SK-N-SH (cell line): ENCODE data around the gene BNIP5. TPM values are rescaled to one million over a fixed set of nuclear protein-coding genes. Genes with fewer than 3 reads are reported as not detected.

Experiments used
- CTCF ChIA-PET: fragments of 300-600, 350-600 bp; formaldehyde crosslinking; extraction: SDS; loops from one replicate; lab custom pipeline; 2021; lab: Yijun Ruan, JAX
- POLR2A ChIA-PET: fragments of 350-600 bp; sonication (Branson Sonifier 250); formaldehyde crosslinking; extraction: SDS; loops from one replicate; lab custom pipeline; 2020; ENCODE audit warnings: antibody characterized with exemption, inconsistent platforms; lab: Yijun Ruan, JAX
- DNase-seq: peaks from one replicate; pipeline ENCODE4 v3.0.0; 2012
- H2AFZ ChIP-seq: fragments of 200-600 bp; sonication (generic); 2 replicates; pipeline ENCODE4 v1.8.1; 2016; ENCODE audit warnings: antibody characterized with exemption, mild to moderate bottlenecking, low read depth
- H3F3A ChIP-seq: fragments of 200-600 bp; sonication (generic); replicated peaks from 2 replicates; pipeline ENCODE3; 2016; ENCODE audit warnings: antibody characterized with exemption, mild to moderate bottlenecking; ENCODE audit not compliant: insufficient read depth
- H3K27ac ChIP-seq, 2 experiments: fragments of 200-500 bp in 1 of 2; fragments of 200-600 bp in 1 of 2; sonication (Bioruptor generic) in 1 of 2; sonication (generic), shearing (Covaris generic) in 1 of 2; 2 replicates each; pipeline versions ENCODE4 v1.5.1 to v1.6.1; 2014 to 2016; ENCODE audit warnings: low read depth in 2 of 2, inconsistent platforms in 1 of 2, low read length in 1 of 2, mild to moderate bottlenecking in 1 of 2, mixed read lengths in 1 of 2
- H3K27me3 ChIP-seq: fragments of 200-600 bp; sonication (generic), shearing (Covaris generic); 2 replicates; pipeline ENCODE4 v1.6.1; 2016; ENCODE audit warnings: mixed run types; ENCODE audit not compliant: insufficient read depth
- H3K36me3 ChIP-seq, 2 experiments: fragments of 200-500 bp in 1 of 2; fragments of 200-600 bp in 1 of 2; sonication (Bioruptor generic) in 1 of 2; sonication (generic) in 1 of 2; replicated peaks in 1 of 2; 2 replicates each; pipeline versions ENCODE3 to v1.5.1; 2014 to 2016; ENCODE audit warnings: low read length in 1 of 2, mild to moderate bottlenecking in 1 of 2; ENCODE audit not compliant: insufficient read depth in 2 of 2, control insufficient read depth in 1 of 2
- H3K4me1 ChIP-seq, 2 experiments: fragments of 200-500 bp in 1 of 2; fragments of 200-600 bp in 1 of 2; sonication (Bioruptor generic) in 1 of 2; sonication (generic), shearing (Covaris generic) in 1 of 2; 2 replicates each; pipeline versions ENCODE4 v1.5.1 to v1.6.1; 2014 to 2016; ENCODE audit warnings: low read depth in 1 of 2, low read length in 1 of 2, mixed run types in 1 of 2; ENCODE audit not compliant: insufficient read depth in 2 of 2, control insufficient read depth in 1 of 2
- H3K4me2 ChIP-seq: fragments of 200-600 bp; sonication (generic), shearing (Covaris generic); 2 replicates; pipeline ENCODE4 v1.6.1; 2017; ENCODE audit warnings: mixed run types
- H3K4me3 ChIP-seq, 2 experiments: fragments of 200-500 bp in 1 of 2; fragments of 200-600 bp in 1 of 2; sonication (Bioruptor generic) in 1 of 2; sonication (generic), shearing (Covaris generic) in 1 of 2; 2 replicates each; pipeline versions ENCODE4 v1.5.1 to v1.8.1; 2014 to 2016; ENCODE audit warnings: low read depth in 2 of 2, inconsistent platforms in 1 of 2, low read length in 1 of 2, mild to moderate bottlenecking in 1 of 2, mixed read lengths in 1 of 2, moderate library complexity in 1 of 2
- H3K79me2 ChIP-seq: fragments of 200-600 bp; sonication (generic); 2 replicates; pipeline ENCODE4 v1.8.1; 2017; ENCODE audit warnings: mild to moderate bottlenecking; ENCODE audit not compliant: insufficient read depth
- H3K9ac ChIP-seq: fragments of 200-600 bp; sonication (generic); 2 replicates; pipeline ENCODE4 v1.6.1; 2017; ENCODE audit warnings: mixed run types
- H3K9me2 ChIP-seq: fragments of 200-600 bp; sonication (generic); 2 replicates; pipeline ENCODE4 v1.6.1; 2017; ENCODE audit warnings: mixed run types
- H3K9me3 ChIP-seq: fragments of 200-600 bp; sonication (generic); 2 replicates; pipeline ENCODE4 v1.6.1; 2017; ENCODE audit warnings: mixed run types, mild to moderate bottlenecking, moderate library complexity
- H4K20me1 ChIP-seq: fragments of 200-600 bp; sonication (generic); 2 replicates; pipeline ENCODE4 v1.6.1; 2017; ENCODE audit warnings: mild to moderate bottlenecking, mixed run types; ENCODE audit not compliant: insufficient read depth
- EZH2phosphoT487 ChIP-seq: fragments of 200-600 bp; sonication (generic); IDR thresholded peaks from 2 replicates; pipeline ENCODE4 v1.6.1; 2017; ENCODE audit warnings: low read depth, mixed run types, mild to moderate bottlenecking, antibody characterized with exemption, moderate library complexity, borderline replicate concordance
- FOXJ3 ChIP-seq: sonication (generic); formaldehyde crosslinking; IDR thresholded peaks from 2 replicates; pipeline ENCODE4 v1.5.1; 2020; ENCODE audit warnings: mild to moderate bottlenecking, missing genetic modification reagents
- GABPA ChIP-seq: IDR thresholded peaks from 2 replicates; pipeline ENCODE4 v1.4.0; 2012; ENCODE audit warnings: low read depth, mild to moderate bottlenecking
- MXI1 ChIP-seq: IDR thresholded peaks from 2 replicates; pipeline ENCODE4 v1.6.1; 2012; ENCODE audit warnings: mild to moderate bottlenecking, low read depth, low read length, improper control_type of control experiment
- NFIC ChIP-seq: IDR thresholded peaks from 2 replicates; pipeline ENCODE4 v1.4.0; 2012; ENCODE audit warnings: borderline replicate concordance
- POLR2AphosphoS5 ChIP-seq: IDR thresholded peaks from 2 replicates; pipeline ENCODE4 v1.6.1; 2012; ENCODE audit warnings: low read depth, low read length
- RAD21 ChIP-seq: IDR thresholded peaks from 2 replicates; pipeline ENCODE4 v1.6.1; 2012; ENCODE audit warnings: mild to moderate bottlenecking, low read length
- RCOR1 ChIP-seq: fragments of 150-350 bp; IDR thresholded peaks from 2 replicates; pipeline ENCODE4 v1.6.1; 2017; ENCODE audit warnings: antibody characterized with exemption, low read length
- RFX5 ChIP-seq: IDR thresholded peaks from 2 replicates; pipeline ENCODE4 v1.6.1; 2012; ENCODE audit warnings: mild to moderate bottlenecking, improper control_type of control experiment, low read length
- SMC3 ChIP-seq: IDR thresholded peaks from 2 replicates; pipeline ENCODE4 v1.6.1; 2012; ENCODE audit warnings: low read depth, low read length, improper control_type of control experiment
- TAF1 ChIP-seq: IDR thresholded peaks from 2 replicates; pipeline ENCODE4 v1.6.1; 2012; ENCODE audit warnings: low read depth, mild to moderate bottlenecking, low read length, moderate library complexity, borderline replicate concordance
- WGBS: methylation state at CpG from one replicate; pipeline ENCODE4 v1.1.6; 2017; ENCODE audit warnings: low lambda C conversion rate; 5-methylcytosine and 5-hydroxymethylcytosine counted together
- polyA plus RNA-seq, 3 experiments: library from polyadenylated mRNA; depleted of rRNA; stranded (reverse); fragments of >200 nt; gene quantifications; 2 replicates each; pipeline ENCODE4 v1.2.3, GENCODE V29; 2012
- TF ChIP-seq, protein P1 (sequence below): IDR thresholded peaks from 2 replicates; pipeline ENCODE4 v1.6.1; 2012; ENCODE audit warnings: mild to moderate bottlenecking, low read depth, low read length, moderate library complexity
- TF ChIP-seq, protein P2 (sequence below): IDR thresholded peaks from 2 replicates; pipeline ENCODE4; 2012
- TF ChIP-seq, protein P3 (sequence below): fragments of 150-350 bp; IDR thresholded peaks from 2 replicates; pipeline ENCODE4 v1.6.1; 2016; ENCODE audit warnings: mild to moderate bottlenecking, low read depth, low read length
- TF ChIP-seq, protein P4 (sequence below): fragments of 200-600 bp; sonication (generic); IDR thresholded peaks from 2 replicates; pipeline ENCODE4 v1.6.1; 2017; ENCODE audit warnings: antibody characterized with exemption, mild to moderate bottlenecking, moderate library complexity
- TF ChIP-seq, protein P5 (sequence below): IDR thresholded peaks from 2 replicates; pipeline ENCODE4 v1.4.0; 2012; ENCODE audit warnings: low read depth, borderline replicate concordance

BNIP5 gene
- polyA plus RNA-seq, 1 of the 3 experiments (the other 2 are of a cell fraction): not detected

DNA sequence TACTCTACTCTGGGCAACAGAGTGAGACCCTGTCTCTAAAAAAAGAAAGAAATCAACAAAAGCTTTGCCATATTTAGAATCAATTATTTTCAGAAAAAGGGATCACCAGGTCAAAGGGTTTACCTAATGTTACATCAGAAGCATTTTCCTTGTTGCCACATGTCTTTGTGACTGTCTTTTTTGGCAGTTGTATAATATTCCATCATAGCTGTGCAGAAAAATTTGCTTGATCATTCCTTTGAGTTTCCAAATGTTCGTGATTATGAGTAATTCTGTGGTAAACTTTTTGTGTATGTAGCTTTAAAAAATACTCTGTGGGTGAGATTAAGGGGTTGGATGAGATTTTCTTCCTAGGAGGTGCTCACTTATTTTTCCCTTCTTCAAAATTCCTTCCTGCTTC is 40.4 kb downstream of the BNIP5 start:
- Histone ChIP-seq H2AFZ (no peak overlapping the region), H3K4me3 (no peak overlapping the region), H3K4me2 (no peak overlapping the region), H3K27ac (no peak overlapping the region), H3K4me1 (no peaks in the 10 kb centered on the region), H3K9me2 (no peaks in the 10 kb centered on the region), H4K20me1 (no peaks in the 10 kb centered on the region), H3K9me3 (no peaks in the 10 kb centered on the region), H3K79me2 (no peaks in the 10 kb centered on the region), H3K9ac (no peak overlapping the region), H3F3A (no peaks in the 10 kb centered on the region), H3K27me3 (no peaks in the 10 kb centered on the region; the same call in 1 of the 2 replicates), H3K36me3 (no peaks in the 10 kb centered on the region)
- TF ChIP-seq NFIC: no peak
- TF ChIP-seq, protein P1, sequence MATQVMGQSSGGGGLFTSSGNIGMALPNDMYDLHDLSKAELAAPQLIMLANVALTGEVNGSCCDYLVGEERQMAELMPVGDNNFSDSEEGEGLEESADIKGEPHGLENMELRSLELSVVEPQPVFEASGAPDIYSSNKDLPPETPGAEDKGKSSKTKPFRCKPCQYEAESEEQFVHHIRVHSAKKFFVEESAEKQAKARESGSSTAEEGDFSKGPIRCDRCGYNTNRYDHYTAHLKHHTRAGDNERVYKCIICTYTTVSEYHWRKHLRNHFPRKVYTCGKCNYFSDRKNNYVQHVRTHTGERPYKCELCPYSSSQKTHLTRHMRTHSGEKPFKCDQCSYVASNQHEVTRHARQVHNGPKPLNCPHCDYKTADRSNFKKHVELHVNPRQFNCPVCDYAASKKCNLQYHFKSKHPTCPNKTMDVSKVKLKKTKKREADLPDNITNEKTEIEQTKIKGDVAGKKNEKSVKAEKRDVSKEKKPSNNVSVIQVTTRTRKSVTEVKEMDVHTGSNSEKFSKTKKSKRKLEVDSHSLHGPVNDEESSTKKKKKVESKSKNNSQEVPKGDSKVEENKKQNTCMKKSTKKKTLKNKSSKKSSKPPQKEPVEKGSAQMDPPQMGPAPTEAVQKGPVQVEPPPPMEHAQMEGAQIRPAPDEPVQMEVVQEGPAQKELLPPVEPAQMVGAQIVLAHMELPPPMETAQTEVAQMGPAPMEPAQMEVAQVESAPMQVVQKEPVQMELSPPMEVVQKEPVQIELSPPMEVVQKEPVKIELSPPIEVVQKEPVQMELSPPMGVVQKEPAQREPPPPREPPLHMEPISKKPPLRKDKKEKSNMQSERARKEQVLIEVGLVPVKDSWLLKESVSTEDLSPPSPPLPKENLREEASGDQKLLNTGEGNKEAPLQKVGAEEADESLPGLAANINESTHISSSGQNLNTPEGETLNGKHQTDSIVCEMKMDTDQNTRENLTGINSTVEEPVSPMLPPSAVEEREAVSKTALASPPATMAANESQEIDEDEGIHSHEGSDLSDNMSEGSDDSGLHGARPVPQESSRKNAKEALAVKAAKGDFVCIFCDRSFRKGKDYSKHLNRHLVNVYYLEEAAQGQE: no peak
- no peak for TF ChIP-seq TAF1
- TF ChIP-seq POLR2AphosphoS5: no peak
- ChIA-PET CTCF (interaction anchor here (1.3 to 1.8 kb wide), 3 partner anchors 8 to 63 kb away, joined by 3 to 5 read pairs (median 4); no protein-coding TSS in a partner anchor), POLR2A (interaction anchor here (1.1 kb wide), 1 partner anchor 16 kb away, joined by 3 read pairs; no protein-coding TSS in a partner anchor)
- DNase-seq: no peak
- 0% methylated on average over 1 of the region's 1 CpG for WGBS

DNA sequence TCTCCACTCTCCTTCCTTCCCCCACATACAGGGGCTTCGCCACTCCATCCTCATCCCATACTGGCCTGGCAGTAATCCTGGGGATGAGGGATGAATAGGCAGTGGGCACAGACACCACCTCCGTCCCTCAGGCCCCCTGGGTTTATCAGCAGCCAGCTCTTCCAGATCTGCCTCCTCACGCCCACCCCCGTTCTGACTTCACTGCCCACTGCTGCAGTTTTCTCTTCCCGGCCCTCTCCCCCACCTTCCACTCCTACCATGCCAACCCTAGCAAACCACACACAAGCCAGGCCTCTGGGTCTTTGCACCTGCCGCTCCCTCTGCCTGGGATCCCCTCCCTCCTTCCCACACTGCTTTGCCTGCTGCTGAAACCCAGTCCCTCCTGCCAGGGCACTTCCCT is 44.5 kb downstream of the BNIP5 start:
- WGBS: 58% methylated on average over 6 of the region's 6 CpGs
- CTCF ChIA-PET: interaction anchor here (1.1 to 12.8 kb wide), 3 partner anchors 11 to 69 kb away, joined by 4 to 161 read pairs (median 5); no protein-coding TSS in a partner anchor
- no peak overlapping the region for H2AFZ ChIP-seq
- no peak for DNase-seq
- H3K79me2 ChIP-seq: no peaks in the 10 kb centered on the region
- no peaks in the 10 kb centered on the region for H3K9me3 ChIP-seq
- H3K27ac ChIP-seq: no peak overlapping the region
- no peaks in the 10 kb centered on the region for H3K4me1 ChIP-seq
- H3F3A ChIP-seq: no peaks in the 10 kb centered on the region
- POLR2A ChIA-PET: no interaction called here
- H3K4me3 ChIP-seq: no peak overlapping the region
- no peak overlapping the region for H3K9ac ChIP-seq
- no peaks in the 10 kb centered on the region for H4K20me1 ChIP-seq
- no peaks in the 10 kb centered on the region for H3K36me3 ChIP-seq
- H3K27me3 ChIP-seq: no peaks in the 10 kb centered on the region; the same call in 1 of the 2 replicates
- no peak overlapping the region for H3K4me2 ChIP-seq
- no peaks in the 10 kb centered on the region for H3K9me2 ChIP-seq
- TF ChIP-seq GABPA (no peak), MXI1 (no peak), RFX5 (no peak), RCOR1 (no peak), EZH2phosphoT487 (no peak), RAD21 (no peak), FOXJ3 (no peak), SMC3 (no peak), POLR2AphosphoS5 (no peak)
- TF ChIP-seq, protein P2, sequence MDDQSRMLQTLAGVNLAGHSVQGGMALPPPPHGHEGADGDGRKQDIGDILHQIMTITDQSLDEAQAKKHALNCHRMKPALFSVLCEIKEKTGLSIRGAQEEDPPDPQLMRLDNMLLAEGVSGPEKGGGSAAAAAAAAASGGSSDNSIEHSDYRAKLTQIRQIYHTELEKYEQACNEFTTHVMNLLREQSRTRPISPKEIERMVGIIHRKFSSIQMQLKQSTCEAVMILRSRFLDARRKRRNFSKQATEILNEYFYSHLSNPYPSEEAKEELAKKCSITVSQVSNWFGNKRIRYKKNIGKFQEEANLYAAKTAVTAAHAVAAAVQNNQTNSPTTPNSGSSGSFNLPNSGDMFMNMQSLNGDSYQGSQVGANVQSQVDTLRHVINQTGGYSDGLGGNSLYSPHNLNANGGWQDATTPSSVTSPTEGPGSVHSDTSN: no peak
- TF ChIP-seq, protein P3, sequence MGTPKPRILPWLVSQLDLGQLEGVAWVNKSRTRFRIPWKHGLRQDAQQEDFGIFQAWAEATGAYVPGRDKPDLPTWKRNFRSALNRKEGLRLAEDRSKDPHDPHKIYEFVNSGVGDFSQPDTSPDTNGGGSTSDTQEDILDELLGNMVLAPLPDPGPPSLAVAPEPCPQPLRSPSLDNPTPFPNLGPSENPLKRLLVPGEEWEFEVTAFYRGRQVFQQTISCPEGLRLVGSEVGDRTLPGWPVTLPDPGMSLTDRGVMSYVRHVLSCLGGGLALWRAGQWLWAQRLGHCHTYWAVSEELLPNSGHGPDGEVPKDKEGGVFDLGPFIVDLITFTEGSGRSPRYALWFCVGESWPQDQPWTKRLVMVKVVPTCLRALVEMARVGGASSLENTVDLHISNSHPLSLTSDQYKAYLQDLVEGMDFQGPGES: no peak
- TF ChIP-seq, protein P4, sequence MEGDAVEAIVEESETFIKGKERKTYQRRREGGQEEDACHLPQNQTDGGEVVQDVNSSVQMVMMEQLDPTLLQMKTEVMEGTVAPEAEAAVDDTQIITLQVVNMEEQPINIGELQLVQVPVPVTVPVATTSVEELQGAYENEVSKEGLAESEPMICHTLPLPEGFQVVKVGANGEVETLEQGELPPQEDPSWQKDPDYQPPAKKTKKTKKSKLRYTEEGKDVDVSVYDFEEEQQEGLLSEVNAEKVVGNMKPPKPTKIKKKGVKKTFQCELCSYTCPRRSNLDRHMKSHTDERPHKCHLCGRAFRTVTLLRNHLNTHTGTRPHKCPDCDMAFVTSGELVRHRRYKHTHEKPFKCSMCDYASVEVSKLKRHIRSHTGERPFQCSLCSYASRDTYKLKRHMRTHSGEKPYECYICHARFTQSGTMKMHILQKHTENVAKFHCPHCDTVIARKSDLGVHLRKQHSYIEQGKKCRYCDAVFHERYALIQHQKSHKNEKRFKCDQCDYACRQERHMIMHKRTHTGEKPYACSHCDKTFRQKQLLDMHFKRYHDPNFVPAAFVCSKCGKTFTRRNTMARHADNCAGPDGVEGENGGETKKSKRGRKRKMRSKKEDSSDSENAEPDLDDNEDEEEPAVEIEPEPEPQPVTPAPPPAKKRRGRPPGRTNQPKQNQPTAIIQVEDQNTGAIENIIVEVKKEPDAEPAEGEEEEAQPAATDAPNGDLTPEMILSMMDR: no peak
- TF ChIP-seq, protein P5, sequence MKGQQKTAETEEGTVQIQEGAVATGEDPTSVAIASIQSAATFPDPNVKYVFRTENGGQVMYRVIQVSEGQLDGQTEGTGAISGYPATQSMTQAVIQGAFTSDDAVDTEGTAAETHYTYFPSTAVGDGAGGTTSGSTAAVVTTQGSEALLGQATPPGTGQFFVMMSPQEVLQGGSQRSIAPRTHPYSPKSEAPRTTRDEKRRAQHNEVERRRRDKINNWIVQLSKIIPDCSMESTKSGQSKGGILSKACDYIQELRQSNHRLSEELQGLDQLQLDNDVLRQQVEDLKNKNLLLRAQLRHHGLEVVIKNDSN: no peak
